OCI-LY7 (cell line): Measurements from ENCODE around the gene PROK2.

Experiments
- CTCF ChIP-seq: fragments of 200-600 bp; sonication (generic); conservative IDR thresholded peaks from 2 replicates; pipeline ENCODE4 v1.5.1; 2014; ENCODE audit warnings: mild to moderate bottlenecking, antibody characterized with exemption, low read length, moderate library complexity, mixed read lengths
- EZH2phosphoT487 ChIP-seq: fragments of 200-600 bp; sonication (generic); IDR thresholded peaks from 2 replicates; pipeline ENCODE4 v1.6.1; 2018; ENCODE audit warnings: low read depth, borderline replicate concordance, mild to moderate bottlenecking, mixed run types, antibody characterized with exemption, low read length, moderate library complexity, mixed read lengths

- TF ChIP-seq CTCF, result no peak
- no peak for TF ChIP-seq EZH2phosphoT487
Observed at GRCh38 chr3:71728632-71729342, 56.2 kb downstream of the PROK2 start.
